Measurements from ENCODE around the gene PSENEN.

The PSENEN gene

DNA sequence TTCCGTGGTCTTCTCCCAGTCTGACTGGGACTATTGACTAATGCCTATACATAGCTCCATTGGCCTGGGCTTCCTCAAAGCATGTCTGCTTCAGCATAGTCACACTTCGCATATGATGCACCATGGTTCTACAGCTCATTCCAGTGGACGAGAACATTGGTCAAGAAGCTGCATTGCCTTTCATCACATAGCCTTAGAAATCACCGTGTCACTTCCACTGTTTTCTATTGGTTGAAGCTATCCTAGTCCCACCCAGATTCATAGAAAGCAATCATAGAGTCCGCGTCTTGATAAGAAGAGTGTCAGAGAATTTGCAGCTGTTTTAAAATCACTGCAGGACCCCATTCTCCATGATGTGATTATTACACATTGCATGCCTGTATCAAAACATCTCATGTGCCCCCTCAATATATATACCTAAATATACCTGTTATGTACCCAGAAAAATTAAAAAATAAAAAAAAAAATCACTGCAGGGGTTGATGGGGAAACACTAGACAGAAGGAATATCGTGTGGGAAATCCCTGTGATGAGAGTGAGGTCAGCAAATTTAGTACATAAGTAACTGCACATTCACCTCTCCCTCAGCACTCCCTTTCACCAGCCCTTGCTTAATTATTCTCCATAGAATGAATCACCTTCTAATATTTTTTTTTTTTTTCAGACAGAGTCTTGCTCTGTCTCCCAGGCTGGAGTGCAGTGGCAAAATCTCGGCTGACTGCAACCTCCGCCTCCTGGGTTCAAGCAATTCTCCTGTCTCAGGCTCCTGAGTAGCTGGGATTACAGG is 27.8 kb downstream of the PSENEN start:
- DNase-seq (ENCODE audit: low read depth in 2 of 2): no peak

DNA sequence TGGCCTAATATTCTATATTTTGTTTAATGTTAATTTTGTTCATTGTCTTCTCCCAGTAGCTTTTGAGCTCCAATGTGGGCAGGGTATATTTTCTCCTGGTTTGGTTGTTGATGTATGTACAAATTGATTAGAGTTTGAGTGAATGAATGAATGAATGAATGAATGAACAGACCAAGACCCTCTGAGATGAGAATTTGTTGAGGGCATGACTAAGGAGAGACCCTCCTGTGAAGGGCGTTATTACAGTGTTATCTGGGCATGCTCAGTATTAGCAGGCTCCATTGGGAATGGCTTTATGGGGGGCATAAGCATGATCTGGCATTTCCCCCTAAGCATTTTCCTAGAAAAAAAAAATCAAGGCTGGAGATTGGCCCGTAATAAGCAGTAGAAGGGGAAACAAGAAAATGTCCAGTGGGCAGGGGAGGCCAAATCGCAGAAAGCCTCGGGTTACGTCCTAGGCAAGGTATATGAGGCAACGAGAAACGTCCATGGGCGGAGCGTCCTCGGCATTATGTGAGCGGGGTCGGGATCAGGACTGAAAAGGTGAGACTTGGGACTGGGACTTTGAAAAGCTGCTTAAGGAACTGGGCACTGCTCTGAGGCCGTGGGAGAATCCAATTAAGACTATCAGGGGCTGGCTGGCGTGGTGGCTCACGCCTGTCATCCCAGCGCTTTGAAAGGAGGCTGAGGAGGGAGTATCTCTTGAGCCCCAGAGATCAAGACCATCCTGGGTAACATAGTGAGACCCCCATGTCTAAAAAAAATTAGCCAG is 29.0 kb downstream of the PSENEN start:
- DNase-seq (ENCODE audit: low read depth in 2 of 2): no peak

GRCh38 chr19:35775046-35775297 is 29.5 kb downstream of the PSENEN start:
- no peak for DNase-seq (ENCODE audit: low read depth in 2 of 2)

GRCh38 chr19:35775298-35776101 is 30.0 kb downstream of the PSENEN start, which contains the start of gene ARHGAP33:
ARHGAP33 (plus strand) TSS chr19:35775564; CDS start chr19:35775659, 95 bp downstream.
- DNase-seq (ENCODE audit: low read depth in 2 of 2): peak; percentile 94 to 98

GRCh38 chr19:35776102-35776788 is 30.8 kb downstream of the PSENEN start:
- no peak for DNase-seq (ENCODE audit: low read depth in 2 of 2)

- no peak for DNase-seq (ENCODE audit: low read depth in 2 of 2)
These were observed 31.8 kb downstream of the PSENEN start for GRCh38 chr19:35777086-35777841.

GRCh38 chr19:35777961-35778360 is 32.5 kb downstream of the PSENEN start:
- no peak for DNase-seq (ENCODE audit: low read depth in 2 of 2)

DNA sequence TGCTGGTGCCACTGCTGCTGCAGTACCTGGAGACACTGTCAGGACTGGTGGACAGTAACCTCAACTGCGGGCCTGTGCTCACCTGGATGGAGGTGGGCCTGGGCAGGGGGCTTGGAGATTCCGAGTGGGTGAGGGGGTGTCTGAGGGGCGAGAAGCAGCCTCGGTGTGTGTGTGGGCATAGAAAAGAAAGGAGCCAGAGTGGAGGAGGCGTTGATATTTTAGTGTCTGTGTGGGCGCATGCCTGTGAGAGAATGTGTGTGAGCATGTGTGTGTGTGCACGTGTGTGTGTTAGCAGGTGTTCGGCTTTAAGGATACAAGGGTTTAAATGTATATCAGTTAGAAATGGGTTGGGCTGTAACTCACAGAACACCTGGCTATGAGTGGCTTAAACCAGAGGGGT is 33.6 kb downstream of the PSENEN start:
- no peak for DNase-seq (ENCODE audit: low read depth in 2 of 2)

- DNase-seq (ENCODE audit: low read depth in 2 of 2): no peak
These were observed 34.6 kb downstream of the PSENEN start for GRCh38 chr19:35780058-35780457.

- no peak for DNase-seq (ENCODE audit: low read depth in 2 of 2)
These were observed 35.3 kb downstream of the PSENEN start for GRCh38 chr19:35780717-35781116.

GRCh38 chr19:35781650-35782049 is 36.2 kb downstream of the PSENEN start:
- no peak for DNase-seq (ENCODE audit: low read depth in 2 of 2)

- no peak for DNase-seq (ENCODE audit: low read depth in 2 of 2)
These were observed 37.1 kb downstream of the PSENEN start for GRCh38 chr19:35782589-35782988.

GRCh38 chr19:35783469-35784434 is 38.3 kb downstream of the PSENEN start:
- no peak for DNase-seq (ENCODE audit: low read depth in 2 of 2)

DNA sequence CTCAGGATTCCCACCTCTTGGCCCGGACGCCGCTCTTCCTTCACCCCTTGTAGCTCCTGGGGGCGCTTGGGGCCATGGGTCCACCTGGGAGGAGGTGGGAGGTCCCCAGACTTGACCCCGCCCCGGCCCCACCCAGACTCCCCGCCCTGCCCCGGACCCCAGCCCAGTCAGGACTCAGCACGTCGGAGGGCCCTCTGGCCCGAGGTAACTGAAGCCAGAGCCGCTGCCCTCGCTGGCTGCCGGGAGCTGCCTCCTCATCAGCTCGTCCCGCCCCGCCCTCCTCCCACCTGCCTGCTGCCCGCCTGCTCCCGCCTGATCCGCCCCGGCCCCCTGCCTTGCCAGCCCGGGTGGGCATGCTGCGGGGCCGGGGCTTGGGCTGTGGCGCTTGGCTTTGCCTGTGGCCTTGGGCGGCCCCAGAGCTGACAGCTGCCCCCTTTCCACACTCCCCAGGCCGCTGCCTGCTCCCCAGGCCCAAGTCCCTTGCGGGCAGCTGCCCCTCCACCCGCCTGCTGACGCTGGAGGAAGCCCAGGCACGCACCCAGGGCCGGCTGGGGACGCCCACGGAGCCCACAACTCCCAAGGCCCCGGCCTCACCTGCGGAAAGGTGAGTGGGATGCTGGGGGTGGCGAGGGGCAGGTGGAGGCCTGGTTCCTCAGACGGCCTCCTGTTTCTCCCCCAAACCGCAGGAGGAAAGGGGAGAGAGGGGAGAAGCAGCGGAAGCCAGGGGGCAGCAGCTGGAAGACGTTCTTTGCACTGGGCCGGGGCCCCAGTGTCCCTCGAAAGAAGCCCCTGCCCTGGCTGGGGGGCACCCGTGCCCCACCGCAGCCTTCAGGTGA is 39.3 kb downstream of the PSENEN start:
- DNase-seq (ENCODE audit: low read depth in 2 of 2): no peak

- DNase-seq (ENCODE audit: low read depth in 2 of 2): no peak
These were observed 39.8 kb downstream of the PSENEN start for GRCh38 chr19:35785339-35785627.

DNA sequence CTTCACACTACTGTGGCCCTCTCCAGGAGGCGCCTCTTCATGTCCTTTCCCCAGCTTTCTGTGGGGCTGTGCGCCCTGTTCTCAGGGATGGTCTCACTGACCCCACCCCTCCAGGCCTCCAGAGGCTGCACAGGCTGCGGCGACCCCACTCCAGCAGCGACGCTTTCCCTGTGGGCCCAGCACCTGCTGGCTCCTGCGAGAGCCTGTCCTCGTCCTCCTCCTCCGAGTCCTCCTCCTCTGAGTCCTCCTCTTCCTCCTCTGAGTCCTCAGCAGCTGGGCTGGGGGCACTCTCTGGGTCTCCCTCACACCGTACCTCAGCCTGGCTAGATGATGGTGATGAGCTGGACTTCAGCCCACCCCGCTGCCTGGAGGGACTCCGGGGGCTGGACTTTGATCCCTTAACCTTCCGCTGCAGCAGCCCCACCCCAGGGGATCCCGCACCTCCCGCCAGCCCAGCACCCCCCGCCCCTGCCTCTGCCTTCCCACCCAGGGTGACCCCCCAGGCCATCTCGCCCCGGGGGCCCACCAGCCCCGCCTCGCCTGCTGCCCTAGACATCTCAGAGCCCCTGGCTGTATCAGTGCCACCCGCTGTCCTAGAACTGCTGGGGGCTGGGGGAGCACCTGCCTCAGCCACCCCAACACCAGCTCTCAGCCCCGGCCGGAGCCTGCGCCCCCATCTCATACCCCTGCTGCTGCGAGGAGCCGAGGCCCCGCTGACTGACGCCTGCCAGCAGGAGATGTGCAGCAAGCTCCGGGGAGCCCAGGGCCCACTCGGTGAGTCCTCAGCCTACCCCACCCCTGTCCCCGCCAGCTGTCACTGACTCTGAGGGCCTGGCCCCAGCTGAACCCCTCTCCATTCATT is 41.1 kb downstream of the PSENEN start:
- no peak for DNase-seq (ENCODE audit: low read depth in 2 of 2)

DNA sequence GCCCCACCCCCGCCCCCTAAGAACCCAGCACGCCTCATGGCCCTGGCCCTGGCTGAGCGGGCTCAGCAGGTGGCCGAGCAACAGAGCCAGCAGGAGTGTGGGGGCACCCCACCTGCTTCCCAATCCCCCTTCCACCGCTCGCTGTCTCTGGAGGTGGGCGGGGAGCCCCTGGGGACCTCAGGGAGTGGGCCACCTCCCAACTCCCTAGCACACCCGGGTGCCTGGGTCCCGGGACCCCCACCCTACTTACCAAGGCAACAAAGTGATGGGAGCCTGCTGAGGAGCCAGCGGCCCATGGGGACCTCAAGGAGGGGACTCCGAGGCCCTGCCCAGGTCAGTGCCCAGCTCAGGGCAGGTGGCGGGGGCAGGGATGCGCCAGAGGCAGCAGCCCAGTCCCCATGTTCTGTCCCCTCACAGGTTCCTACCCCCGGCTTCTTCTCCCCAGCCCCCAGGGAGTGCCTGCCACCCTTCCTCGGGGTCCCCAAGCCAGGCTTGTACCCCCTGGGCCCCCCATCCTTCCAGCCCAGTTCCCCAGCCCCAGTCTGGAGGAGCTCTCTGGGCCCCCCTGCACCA is 41.9 kb downstream of the PSENEN start:
- no peak for DNase-seq (ENCODE audit: low read depth in 2 of 2)

All from stimulated activated CD8-positive, alpha-beta memory T cell treated with anti-CD3 and anti-CD28 coated beads, Interleukin-7, amount 100 ng/mL, for 1 hour (primary cell).